Smooth muscle cell (in vitro differentiated cells): ENCODE results near the gene RRN3. TPM values are rescaled to one million over a fixed set of nuclear protein-coding genes. Genes with fewer than 3 reads are reported as not detected.
"Not testable (repeated sequence)": the region's sequence is repeated elsewhere in the genome, so short reads cannot be mapped to it uniquely, and the experiment has no call there.

Experiments
- DNase-seq: peaks from one replicate; lab custom pipeline; 2025; ENCODE audit not compliant: unreplicated experiment; lab: John Stamatoyannopoulos, UW
- H2AFZ ChIP-seq: fragments of 200-600 bp; sonication (generic); 2 replicates; pipeline ENCODE4 v1.6.0; 2016; ENCODE audit warnings: antibody characterized with exemption, low read depth, mild to moderate bottlenecking
- H3F3A ChIP-seq: fragments of 200-600 bp; sonication (generic); 2 replicates; pipeline ENCODE4 v1.6.0; 2017; ENCODE audit warnings: antibody characterized with exemption, low read depth
- H3K27ac ChIP-seq: fragments of 200-600 bp; sonication (generic); 2 replicates; pipeline ENCODE4 v1.5.1; 2016; ENCODE audit warnings: low read depth, mild to moderate bottlenecking
- H3K27me3 ChIP-seq: fragments of 200-600 bp; sonication (generic); 2 replicates; pipeline ENCODE4 v1.6.1; 2016; ENCODE audit warnings: low read depth, mild to moderate bottlenecking
- H3K36me3 ChIP-seq: fragments of 200-600 bp; sonication (generic); 2 replicates; pipeline ENCODE4 v1.5.1; 2016; ENCODE audit warnings: low read depth
- H3K4me1 ChIP-seq: fragments of 200-600 bp; sonication (generic); 2 replicates; pipeline ENCODE4 v1.5.1; 2016; ENCODE audit warnings: low read depth
- H3K4me2 ChIP-seq: fragments of 200-600 bp; sonication (generic); 2 replicates; pipeline ENCODE4 v1.6.0; 2016; ENCODE audit warnings: mild to moderate bottlenecking
- H3K4me3 ChIP-seq: fragments of 200-600 bp; sonication (generic); 2 replicates; pipeline ENCODE4 v1.5.1; 2016; ENCODE audit warnings: mild to moderate bottlenecking
- H3K79me2 ChIP-seq: fragments of 200-600 bp; sonication (generic); 2 replicates; pipeline ENCODE4 v1.6.0; 2016; ENCODE audit warnings: low read depth, mild to moderate bottlenecking
- H3K9ac ChIP-seq: fragments of 200-600 bp; sonication (generic); 2 replicates; pipeline ENCODE4 v1.6.0; 2016; ENCODE audit warnings: low read depth
- H3K9me3 ChIP-seq: fragments of 200-600 bp; sonication (generic); replicated peaks from 2 replicates; pipeline ENCODE4 v1.5.1; 2016; ENCODE audit warnings: low read depth
- H4K20me1 ChIP-seq: fragments of 200-600 bp; sonication (generic); 2 replicates; pipeline ENCODE4 v1.6.0; 2016; ENCODE audit warnings: low read depth
- CTCF ChIP-seq: fragments of 200-600 bp; sonication (generic); IDR thresholded peaks from 2 replicates; pipeline ENCODE4 v1.5.1; 2017; ENCODE audit warnings: borderline replicate concordance, mild to moderate bottlenecking, antibody characterized with exemption; ENCODE audit not compliant: insufficient read depth, poor library complexity, severe bottlenecking
- WGBS: methylation state at CpG from one replicate; pipeline ENCODE4 v1.1.7; 2016; ENCODE audit warnings: low lambda C conversion rate; 5-methylcytosine and 5-hydroxymethylcytosine counted together
- polyA plus RNA-seq: library from polyadenylated mRNA; unstranded; fragments of >200 nt; fragmentation: Nextera tagmentation; extraction: Ambion mirVana; gene quantifications from 2 replicates; pipeline ENCODE4 v1.2.1, GENCODE V29; 2016
- total RNA-seq: library from RNA; depleted of rRNA; stranded (reverse); fragments of >200 nt; gene quantifications from 2 replicates; pipeline ENCODE4 v1.2.3, GENCODE V29; 2014

RRN3 gene
- total RNA-seq (47.1 and 48.6 TPM in 2 replicates), polyA plus RNA-seq (17.1 and 17.7 TPM in 2 replicates)

GRCh38 chr16:15093955-15094827, at the start of gene RRN3:
Gene RRN3 (minus strand): TSS chr16:15094272. CDS start chr16:15094233, 39 bp downstream.
- Histone ChIP-seq H3K27ac (peak within 1 kb of the TSS; percentile 82), H3K4me3 (peak within 1 kb of the TSS; percentile 60), H3K9ac (peak within 1 kb of the TSS; percentile 93), H3K4me2 (peak within 1 kb of the TSS; percentile 93), H2AFZ (peak within 1 kb of the TSS; percentile 76), H3K79me2 (peaks cover 17% of the 10 kb centered on the region)
- not testable (repeated sequence) for H3K27me3 ChIP-seq, H4K20me1 ChIP-seq, H3K36me3 ChIP-seq, H3K9me3 ChIP-seq, H3K4me1 ChIP-seq, H3F3A ChIP-seq
- peak; percentile 59 for DNase-seq
- 5% methylated on average over 56 of the region's 56 CpGs for WGBS

- not testable (repeated sequence) for H3K9ac ChIP-seq, H3K36me3 ChIP-seq, H3F3A ChIP-seq, H3K27me3 ChIP-seq, DNase-seq, H2AFZ ChIP-seq, H3K9me3 ChIP-seq
- Histone ChIP-seq H3K27ac (peak overlapping the region; percentile 66), H3K4me3 (peak overlapping the region; percentile 38), H3K4me1 (peaks cover 13% of the 10 kb centered on the region), H4K20me1 (peaks cover 77% of the 10 kb centered on the region), H3K4me2 (peak overlapping the region; percentile 84), H3K79me2 (peaks cover 61% of the 10 kb centered on the region)
- 20% methylated on average over 23 of the region's 26 CpGs for WGBS
These were observed 49.6 kb upstream of the RRN3 start for GRCh38 chr16:15143601-15144091.

GRCh38 chr16:15142891-15143600, 49.0 kb upstream of the RRN3 start:
- not testable (repeated sequence) for H3K9me3 ChIP-seq, H2AFZ ChIP-seq, H3K9ac ChIP-seq, H3K36me3 ChIP-seq, H3K27me3 ChIP-seq, H3K27ac ChIP-seq, H3F3A ChIP-seq, DNase-seq, H3K4me3 ChIP-seq
- Histone ChIP-seq H3K4me2 (peak overlapping the region; percentile 84), H3K4me1 (peaks cover 13% of the 10 kb centered on the region), H4K20me1 (peaks cover 76% of the 10 kb centered on the region), H3K79me2 (peaks cover 61% of the 10 kb centered on the region)
- WGBS, result 76% methylated on average over 21 of the region's 26 CpGs

GRCh38 chr16:15142107-15142890, 48.2 kb upstream of the RRN3 start:
- DNase-seq, H3K9me3 ChIP-seq, H3F3A ChIP-seq, H2AFZ ChIP-seq, H3K4me3 ChIP-seq, H3K27me3 ChIP-seq, H3K9ac ChIP-seq, H3K27ac ChIP-seq, H3K36me3 ChIP-seq, H3K4me2 ChIP-seq: not testable (repeated sequence)
- 94% methylated on average over 7 of the region's 27 CpGs for WGBS
- peaks cover 69% of the 10 kb centered on the region for H4K20me1 ChIP-seq
- H3K4me1 ChIP-seq, result peaks cover 13% of the 10 kb centered on the region
- H3K79me2 ChIP-seq, result peaks cover 54% of the 10 kb centered on the region

GRCh38 chr16:15141586-15141985, 47.5 kb upstream of the RRN3 start:
- H3F3A ChIP-seq, result no peaks in the 10 kb centered on the region
- H3K9ac ChIP-seq, result no peak overlapping the region
- peaks cover 52% of the 10 kb centered on the region for H3K79me2 ChIP-seq
- no peak overlapping the region for H3K27ac ChIP-seq
- H3K9me3 ChIP-seq, result no peaks in the 10 kb centered on the region
- no peak overlapping the region for H2AFZ ChIP-seq
- no peak for DNase-seq
- H3K4me3 ChIP-seq, result no peak overlapping the region
- no peak overlapping the region for H3K4me2 ChIP-seq
- H3K27me3 ChIP-seq, result no peaks in the 10 kb centered on the region
- 97% methylated on average over 11 of the region's 15 CpGs for WGBS
- H3K4me1 ChIP-seq, result peaks cover 11% of the 10 kb centered on the region
- H3K36me3 ChIP-seq, result no peaks in the 10 kb centered on the region
- peaks cover 64% of the 10 kb centered on the region for H4K20me1 ChIP-seq
- TF ChIP-seq CTCF, result no peak

GRCh38 chr16:15140444-15141365, 46.6 kb upstream of the RRN3 start:
- not testable (repeated sequence) for H3K9me3 ChIP-seq, H3K4me3 ChIP-seq, H2AFZ ChIP-seq, H3K27me3 ChIP-seq, DNase-seq, H3K36me3 ChIP-seq, H3K4me2 ChIP-seq, H3F3A ChIP-seq, H3K9ac ChIP-seq, H3K27ac ChIP-seq
- H3K79me2 ChIP-seq, result peaks cover 44% of the 10 kb centered on the region
- WGBS, result 93% methylated on average over 28 of the region's 30 CpGs
- H4K20me1 ChIP-seq, result peaks cover 55% of the 10 kb centered on the region
- peaks cover 11% of the 10 kb centered on the region for H3K4me1 ChIP-seq
